ENCODE data around the gene RPL5. TPM values are rescaled to one million over a fixed set of nuclear protein-coding genes. Genes with fewer than 3 reads are reported as not detected.

Gene RPL5
- total RNA-seq, 2 donors from 2014 or later = 749 to 786 TPM

DNA sequence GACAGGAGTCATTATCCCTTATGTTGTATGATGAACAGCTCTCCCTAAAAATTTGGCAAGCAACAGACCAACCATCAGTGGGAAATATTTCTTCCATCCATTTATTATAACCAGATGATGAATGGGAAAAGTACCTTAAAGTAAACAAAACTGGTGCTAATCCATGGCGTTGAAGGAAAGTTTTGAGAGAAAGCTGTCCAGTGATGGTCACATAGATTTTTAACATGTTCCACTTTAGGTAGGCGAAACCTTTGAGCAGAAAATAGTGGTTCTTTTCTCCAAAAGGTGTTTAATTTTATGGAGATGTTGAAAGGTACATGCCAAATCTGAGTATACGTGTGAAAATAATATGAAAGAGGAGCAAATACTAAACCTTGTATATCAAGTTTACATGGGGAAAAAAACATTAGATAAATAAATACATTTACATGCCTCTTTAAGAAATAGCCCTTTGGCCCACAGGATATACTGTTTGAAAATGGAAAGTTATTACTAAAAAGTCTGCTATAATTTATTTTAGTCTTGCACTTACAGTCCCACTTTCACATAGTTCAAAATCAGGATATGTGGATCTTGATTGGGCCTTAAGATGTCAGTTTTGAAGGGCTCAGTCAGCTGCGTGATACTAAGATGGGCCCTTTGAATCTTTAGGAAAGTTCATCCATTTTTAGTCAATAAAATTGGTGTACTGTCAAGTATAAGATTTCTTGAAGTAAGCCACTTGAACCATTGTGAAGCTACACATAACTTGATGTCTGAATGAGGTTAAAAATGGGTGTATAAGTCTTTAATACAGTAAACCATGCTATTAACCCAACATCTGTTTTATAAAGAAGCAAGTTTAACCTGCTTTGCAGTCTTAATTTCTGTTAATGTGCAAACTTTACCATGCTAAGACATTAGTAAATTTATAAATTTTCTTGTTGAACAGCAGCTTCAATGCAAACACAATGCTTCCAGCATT, 10.5 kb downstream of the RPL5 start:
- H3K27me3 ChIP-seq = no peaks in the 10 kb centered on the region
- peaks cover 5% of the 10 kb centered on the region for H3K36me3 ChIP-seq
- no peak for DNase-seq
- no peaks in the 10 kb centered on the region for H3K4me1 ChIP-seq
- H3K9me3 ChIP-seq = no peaks in the 10 kb centered on the region
- H3K4me3 ChIP-seq = no peak overlapping the region
- intact Hi-C loops (cut with DNase I) = no loop called here
- TF ChIP-seq, protein P1, sequence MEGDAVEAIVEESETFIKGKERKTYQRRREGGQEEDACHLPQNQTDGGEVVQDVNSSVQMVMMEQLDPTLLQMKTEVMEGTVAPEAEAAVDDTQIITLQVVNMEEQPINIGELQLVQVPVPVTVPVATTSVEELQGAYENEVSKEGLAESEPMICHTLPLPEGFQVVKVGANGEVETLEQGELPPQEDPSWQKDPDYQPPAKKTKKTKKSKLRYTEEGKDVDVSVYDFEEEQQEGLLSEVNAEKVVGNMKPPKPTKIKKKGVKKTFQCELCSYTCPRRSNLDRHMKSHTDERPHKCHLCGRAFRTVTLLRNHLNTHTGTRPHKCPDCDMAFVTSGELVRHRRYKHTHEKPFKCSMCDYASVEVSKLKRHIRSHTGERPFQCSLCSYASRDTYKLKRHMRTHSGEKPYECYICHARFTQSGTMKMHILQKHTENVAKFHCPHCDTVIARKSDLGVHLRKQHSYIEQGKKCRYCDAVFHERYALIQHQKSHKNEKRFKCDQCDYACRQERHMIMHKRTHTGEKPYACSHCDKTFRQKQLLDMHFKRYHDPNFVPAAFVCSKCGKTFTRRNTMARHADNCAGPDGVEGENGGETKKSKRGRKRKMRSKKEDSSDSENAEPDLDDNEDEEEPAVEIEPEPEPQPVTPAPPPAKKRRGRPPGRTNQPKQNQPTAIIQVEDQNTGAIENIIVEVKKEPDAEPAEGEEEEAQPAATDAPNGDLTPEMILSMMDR (IDR thresholded peaks at IDR 0.05) = no peak
- H3K9ac ChIP-seq (ENCODE audit: low read depth in 2 of 2, low read length in 2 of 2) = no peak overlapping the region
- H3K27ac ChIP-seq = no peak overlapping the region

DNA sequence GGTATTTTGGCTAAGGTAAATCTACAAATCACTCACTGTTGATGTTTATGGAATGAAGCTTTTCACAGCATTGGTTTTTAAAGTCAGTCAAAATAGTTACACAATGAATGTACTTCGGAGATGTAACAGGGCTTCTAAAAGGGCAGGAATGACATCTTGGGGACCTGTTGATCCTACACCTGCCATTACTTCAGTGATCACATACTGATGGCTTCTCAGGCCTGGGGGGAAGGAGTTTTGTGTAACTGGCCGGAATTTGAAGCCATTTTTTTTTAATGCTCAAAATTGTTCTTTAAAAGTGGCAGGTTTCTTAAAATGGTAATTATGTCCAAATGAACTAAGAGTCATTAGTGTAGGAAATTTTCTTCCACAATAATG, 11.2 kb downstream of the RPL5 start:
- DNase-seq = no peak
- Histone ChIP-seq H3K27me3 (no peaks in the 10 kb centered on the region), H3K36me3 (peaks cover 5% of the 10 kb centered on the region), H3K4me3 (no peak overlapping the region), H3K9me3 (no peaks in the 10 kb centered on the region), H3K27ac (no peak overlapping the region), H3K9ac (ENCODE audit: low read depth in 2 of 2, low read length in 2 of 2) (no peak overlapping the region), H3K4me1 (no peaks in the 10 kb centered on the region)
- TF ChIP-seq, protein P1 (IDR thresholded peaks at IDR 0.05) = no peak
- intact Hi-C loops (cut with DNase I) = no loop called here

GRCh38 chr1:92843429-92844352, 11.9 kb downstream of the RPL5 start:
- intact Hi-C loops (cut with DNase I) = no loop called here
- Histone ChIP-seq H3K36me3 (peaks cover 5% of the 10 kb centered on the region), H3K4me3 (no peak overlapping the region), H3K4me1 (no peaks in the 10 kb centered on the region), H3K9me3 (no peaks in the 10 kb centered on the region), H3K27ac (no peak overlapping the region), H3K9ac (ENCODE audit: low read depth in 2 of 2, low read length in 2 of 2) (no peak overlapping the region), H3K27me3 (no peaks in the 10 kb centered on the region)
- DNase-seq = no peak
- TF ChIP-seq, protein P1 (IDR thresholded peaks at IDR 0.05) = no peak

DNA sequence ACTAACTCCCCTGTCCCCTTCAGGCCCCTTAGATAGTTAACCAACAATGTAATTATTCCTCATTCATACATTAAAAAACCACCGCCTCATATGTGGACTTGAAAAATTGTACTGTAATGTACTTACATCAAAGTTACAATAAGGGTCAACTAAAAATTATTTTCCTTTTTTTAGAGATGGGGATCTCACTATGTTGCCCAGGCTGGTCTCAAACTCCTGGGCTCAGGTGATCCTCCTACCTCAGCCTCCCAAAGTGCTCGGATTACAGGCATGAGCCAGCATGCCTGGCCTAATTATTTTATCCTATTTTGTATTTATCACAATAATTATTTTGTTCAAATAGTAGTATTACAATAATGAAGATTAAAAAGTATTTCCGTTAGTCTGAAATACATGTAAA, 12.6 kb downstream of the RPL5 start:
- H3K27me3 ChIP-seq = no peaks in the 10 kb centered on the region
- no peaks in the 10 kb centered on the region for H3K9me3 ChIP-seq
- H3K9ac ChIP-seq (ENCODE audit: low read depth in 2 of 2, low read length in 2 of 2) = no peak overlapping the region
- peaks cover 5% of the 10 kb centered on the region for H3K36me3 ChIP-seq
- intact Hi-C loops (cut with DNase I) = no loop called here
- H3K4me1 ChIP-seq = no peaks in the 10 kb centered on the region
- H3K27ac ChIP-seq = no peak overlapping the region
- H3K4me3 ChIP-seq = no peak overlapping the region
- TF ChIP-seq, protein P1 (IDR thresholded peaks at IDR 0.05) = no peak
- no peak for DNase-seq

- Histone ChIP-seq H3K9ac (ENCODE audit: low read depth in 2 of 2, low read length in 2 of 2) (no peak overlapping the region), H3K27me3 (no peaks in the 10 kb centered on the region), H3K27ac (no peak overlapping the region), H3K9me3 (no peaks in the 10 kb centered on the region), H3K36me3 (peaks cover 5% of the 10 kb centered on the region), H3K4me1 (no peaks in the 10 kb centered on the region), H3K4me3 (no peak overlapping the region)
- TF ChIP-seq, protein P1 (IDR thresholded peaks at IDR 0.05) = no peak
- no peak for DNase-seq
- intact Hi-C loops (cut with DNase I) = no loop called here
Observed at GRCh38 chr1:92845908-92846307, 14.1 kb downstream of the RPL5 start.

All from colonic mucosa (tissue), 4 donors.